Chondrocyte (in vitro differentiated cells): ENCODE results near the gene C1QC. TPM values are rescaled to one million over a fixed set of nuclear protein-coding genes. Genes with fewer than 3 reads are reported as not detected.

Source experiments
- DNase-seq: peaks from one replicate; pipeline ENCODE4 v3.0.0; 2021; ENCODE audit warnings: mixed read lengths, low spot score
- H3K27ac Mint-ChIP-seq: one replicate; pipeline ENCODE4 v1.8.0; 2021; ENCODE audit warnings: mild to moderate bottlenecking, moderate library complexity, mixed read lengths; ENCODE audit not compliant: unreplicated experiment
- H3K27me3 Mint-ChIP-seq: 2 replicates; pipeline ENCODE4 v1.8.0; 2021; ENCODE audit warnings: low read depth, mixed read lengths
- H3K36me3 Mint-ChIP-seq: 2 replicates; pipeline ENCODE4 v1.8.0; 2021; ENCODE audit warnings: low read depth, mixed read lengths
- H3K4me1 Mint-ChIP-seq: 2 replicates; pipeline ENCODE4 v1.8.0; 2021; ENCODE audit warnings: low read depth, mild to moderate bottlenecking, mixed read lengths
- H3K4me3 Mint-ChIP-seq: one replicate; pipeline ENCODE4 v1.8.0; 2021; ENCODE audit warnings: mild to moderate bottlenecking, moderate library complexity, mixed read lengths; ENCODE audit not compliant: unreplicated experiment
- H3K9me3 Mint-ChIP-seq: 2 replicates; pipeline ENCODE4 v1.8.0; 2021; ENCODE audit warnings: low read depth, mixed read lengths
- microRNA-seq: library from miRNA; unstranded; fragments of <30 nt; microRNA quantifications from one replicate; pipeline ENCODE4 v1.2.0, GENCODE V29; 2020; ENCODE audit warnings: borderline number of aligned reads
- total RNA-seq: library from RNA; stranded (reverse); gene quantifications from 3 replicates; pipeline ENCODE4 v1.2.1, GENCODE V29; 2021
- TF ChIP-seq, protein P1 (sequence below): fragments of 200-600 bp; sonication (generic); IDR thresholded peaks from 2 replicates; pipeline ENCODE4 v1.5.0; 2021; ENCODE audit warnings: antibody characterized with exemption, mild to moderate bottlenecking, moderate library complexity

Gene C1QC
- total RNA-seq, 1 donor from 2014 or later = not detected

DNA sequence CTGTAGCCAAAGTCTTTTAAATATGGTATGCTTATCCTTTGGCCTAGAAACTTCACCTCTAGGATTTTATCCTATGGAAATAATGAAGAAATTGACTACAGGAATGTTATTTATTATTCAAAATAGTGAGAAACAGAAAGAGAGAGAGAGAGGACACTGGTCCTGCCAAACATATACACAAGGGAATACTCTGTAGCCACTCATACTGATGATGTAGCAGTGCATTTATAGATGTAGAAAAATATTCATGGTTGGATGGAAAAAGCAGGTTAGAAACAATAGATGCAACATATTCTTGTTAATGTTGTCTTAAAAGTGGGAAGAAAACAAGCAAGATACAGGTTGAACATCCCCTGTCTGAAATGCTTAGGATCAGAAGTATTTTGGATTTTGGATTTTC, 45.0 kb downstream of the C1QC start:
- Mint-ChIP-seq H3K27me3 (peaks cover 29% of the 10 kb centered on the region), H3K9me3 (no peaks in the 10 kb centered on the region), H3K27ac (no peak overlapping the region), H3K4me1 (peaks cover 4% of the 10 kb centered on the region), H3K36me3 (peaks cover under 1% of the 10 kb centered on the region), H3K4me3 (no peak overlapping the region)
- TF ChIP-seq, protein P1, sequence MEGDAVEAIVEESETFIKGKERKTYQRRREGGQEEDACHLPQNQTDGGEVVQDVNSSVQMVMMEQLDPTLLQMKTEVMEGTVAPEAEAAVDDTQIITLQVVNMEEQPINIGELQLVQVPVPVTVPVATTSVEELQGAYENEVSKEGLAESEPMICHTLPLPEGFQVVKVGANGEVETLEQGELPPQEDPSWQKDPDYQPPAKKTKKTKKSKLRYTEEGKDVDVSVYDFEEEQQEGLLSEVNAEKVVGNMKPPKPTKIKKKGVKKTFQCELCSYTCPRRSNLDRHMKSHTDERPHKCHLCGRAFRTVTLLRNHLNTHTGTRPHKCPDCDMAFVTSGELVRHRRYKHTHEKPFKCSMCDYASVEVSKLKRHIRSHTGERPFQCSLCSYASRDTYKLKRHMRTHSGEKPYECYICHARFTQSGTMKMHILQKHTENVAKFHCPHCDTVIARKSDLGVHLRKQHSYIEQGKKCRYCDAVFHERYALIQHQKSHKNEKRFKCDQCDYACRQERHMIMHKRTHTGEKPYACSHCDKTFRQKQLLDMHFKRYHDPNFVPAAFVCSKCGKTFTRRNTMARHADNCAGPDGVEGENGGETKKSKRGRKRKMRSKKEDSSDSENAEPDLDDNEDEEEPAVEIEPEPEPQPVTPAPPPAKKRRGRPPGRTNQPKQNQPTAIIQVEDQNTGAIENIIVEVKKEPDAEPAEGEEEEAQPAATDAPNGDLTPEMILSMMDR = no peak
- DNase-seq = no peak

DNA sequence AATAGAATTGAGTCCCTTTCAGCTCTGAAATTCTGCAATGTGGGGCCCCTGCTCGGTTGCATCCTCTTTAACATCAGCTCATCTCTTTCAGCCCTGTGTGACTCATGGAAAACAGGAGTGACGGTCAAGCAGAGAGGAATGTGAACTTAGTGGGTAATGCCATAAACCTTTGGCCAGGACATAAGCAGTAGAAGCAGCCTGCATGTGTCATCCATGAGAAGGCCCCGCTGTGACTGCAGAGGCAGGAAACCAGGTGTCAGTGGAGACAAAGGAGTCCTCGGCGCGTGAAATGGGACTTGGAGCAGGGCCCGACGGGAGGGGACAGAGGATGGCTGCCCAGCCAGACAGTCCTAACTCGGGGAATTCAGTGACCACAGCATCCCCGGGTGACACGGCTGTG, 46.1 kb downstream of the C1QC start:
- H3K4me3 Mint-ChIP-seq = no peak overlapping the region
- H3K4me1 Mint-ChIP-seq = peaks cover 4% of the 10 kb centered on the region
- H3K9me3 Mint-ChIP-seq = no peaks in the 10 kb centered on the region
- H3K27me3 Mint-ChIP-seq = peaks cover 20% of the 10 kb centered on the region
- H3K36me3 Mint-ChIP-seq = no peaks in the 10 kb centered on the region
- TF ChIP-seq, protein P1 = no peak
- no peak overlapping the region for H3K27ac Mint-ChIP-seq
- no peak for DNase-seq

DNA sequence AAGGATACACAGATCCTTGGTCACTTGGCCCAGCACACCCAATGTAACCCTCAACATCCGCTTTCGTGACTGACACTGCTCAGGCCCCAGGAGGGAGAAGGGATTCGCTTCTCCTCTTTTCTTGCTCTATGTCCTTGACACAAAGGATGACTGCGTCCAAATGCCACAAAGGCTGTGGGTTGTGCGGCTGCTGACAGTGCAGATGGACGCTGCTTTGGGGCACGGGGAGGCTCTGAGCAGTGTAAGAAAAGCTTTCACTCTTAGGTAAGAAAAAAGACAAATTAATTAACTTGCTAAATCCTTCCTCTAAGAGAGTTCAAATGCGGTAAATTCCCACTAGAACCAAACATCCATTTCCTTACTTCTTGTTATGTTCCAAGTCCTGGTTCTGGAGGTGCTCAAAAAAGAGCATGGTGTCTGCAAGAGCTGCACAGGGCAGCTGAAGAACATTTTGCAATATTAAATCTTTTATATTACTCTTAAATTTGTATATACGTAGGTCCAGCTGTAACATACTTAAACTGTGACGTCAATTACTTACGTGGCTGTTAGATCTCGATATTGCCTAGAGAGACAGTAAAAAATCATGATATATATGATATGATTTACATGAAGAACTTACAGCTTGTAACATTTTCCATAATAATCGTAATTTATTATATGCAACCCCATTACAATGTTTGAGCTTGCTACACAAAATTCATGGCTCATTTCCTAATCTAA, 47.8 kb downstream of the C1QC start:
- H3K27ac Mint-ChIP-seq = no peak overlapping the region
- no peaks in the 10 kb centered on the region for H3K36me3 Mint-ChIP-seq
- H3K4me1 Mint-ChIP-seq = no peaks in the 10 kb centered on the region
- no peak overlapping the region for H3K4me3 Mint-ChIP-seq
- TF ChIP-seq, protein P1 = no peak
- no peak for DNase-seq
- no peaks in the 10 kb centered on the region for H3K9me3 Mint-ChIP-seq
- peaks cover 9% of the 10 kb centered on the region for H3K27me3 Mint-ChIP-seq

DNA sequence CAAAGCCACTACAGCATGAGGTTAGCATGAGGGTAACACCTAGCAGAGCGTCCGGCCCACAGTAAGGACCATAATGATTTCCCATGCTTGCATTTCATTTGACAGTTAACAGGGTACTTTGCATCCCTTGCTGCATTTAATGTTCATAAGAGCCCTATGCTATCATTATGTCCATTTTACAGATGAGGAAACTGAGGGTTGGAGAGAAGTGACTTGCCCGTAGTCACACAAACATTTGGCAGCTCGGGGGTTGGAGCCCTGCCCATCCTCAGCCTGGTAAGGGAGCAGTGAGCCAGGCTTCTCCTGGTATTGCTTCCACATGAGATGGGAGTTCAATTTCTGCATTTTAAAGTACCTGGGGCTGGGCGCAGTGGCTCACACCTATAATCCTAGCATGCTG, 50.7 kb downstream of the C1QC start:
- H3K9me3 Mint-ChIP-seq = no peaks in the 10 kb centered on the region
- no peak overlapping the region for H3K27ac Mint-ChIP-seq
- DNase-seq = no peak
- H3K4me1 Mint-ChIP-seq = no peaks in the 10 kb centered on the region
- no peaks in the 10 kb centered on the region for H3K36me3 Mint-ChIP-seq
- no peak overlapping the region for H3K4me3 Mint-ChIP-seq
- TF ChIP-seq, protein P1 = no peak
- peaks cover 2% of the 10 kb centered on the region for H3K27me3 Mint-ChIP-seq

DNA sequence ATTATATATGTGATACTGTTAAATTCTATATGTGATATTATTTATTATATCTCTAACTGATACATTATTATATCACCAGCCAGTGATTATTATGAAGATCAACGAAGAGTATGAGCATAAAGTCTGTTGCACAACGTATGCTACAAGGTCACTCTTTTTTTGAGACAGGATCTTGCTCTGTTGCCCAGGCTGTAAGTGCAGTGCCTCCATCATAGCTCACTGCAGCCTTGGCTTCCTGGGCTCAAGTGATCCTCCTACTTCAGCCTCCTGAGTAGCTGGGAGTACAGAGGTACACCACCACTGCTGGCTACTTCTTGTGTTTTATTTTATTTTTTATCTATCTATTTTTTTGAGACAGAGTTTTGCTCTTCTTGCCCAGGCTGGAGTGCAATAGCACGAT, 53.2 kb downstream of the C1QC start:
- TF ChIP-seq, protein P1 = no peak
- Mint-ChIP-seq H3K27ac (no peak overlapping the region), H3K9me3 (no peaks in the 10 kb centered on the region), H3K4me3 (no peak overlapping the region), H3K27me3 (peaks cover 2% of the 10 kb centered on the region), H3K4me1 (no peaks in the 10 kb centered on the region), H3K36me3 (no peaks in the 10 kb centered on the region)
- DNase-seq = no peak

Small RNA genes within 50 kb of the gene (microRNA-seq; reads per million reads assigned to microRNA genes)
- gene MIR6127 = not detected

Other genes with a start within 250 kb of the C1QC start
- 15.9 to 20.6 TPM (median 16.3 TPM) in 3 replicates for gene ZBTB40, start 191.8 kb upstream of the C1QC start, total RNA-seq
- 0.46 TPM in 1 of 3 replicates, not detected in the others for gene EPHA8, start 80.1 kb upstream of the C1QC start, total RNA-seq
- gene C1QA, start 7.0 kb upstream of the C1QC start, total RNA-seq = not detected in 3 replicates
- not detected in 3 replicates for gene C1QB, start 9.6 kb downstream of the C1QC start, total RNA-seq
- 44.6 to 57.5 TPM (median 48.0 TPM) in 3 replicates for gene EPHB2, start 67.2 kb downstream of the C1QC start, total RNA-seq